ENCODE measurements around the gene FARS2. TPM values are rescaled to one million over a fixed set of nuclear protein-coding genes. Genes with fewer than 3 reads are reported as not detected.

FARS2 gene
- total RNA-seq, 6 donors from 2014 or later = 16.4 to 34.6 (median 19.9) TPM

GRCh38 chr6:5484692-5485091 is 223.4 kb downstream of the FARS2 start:
- TF ChIP-seq, protein P1, sequence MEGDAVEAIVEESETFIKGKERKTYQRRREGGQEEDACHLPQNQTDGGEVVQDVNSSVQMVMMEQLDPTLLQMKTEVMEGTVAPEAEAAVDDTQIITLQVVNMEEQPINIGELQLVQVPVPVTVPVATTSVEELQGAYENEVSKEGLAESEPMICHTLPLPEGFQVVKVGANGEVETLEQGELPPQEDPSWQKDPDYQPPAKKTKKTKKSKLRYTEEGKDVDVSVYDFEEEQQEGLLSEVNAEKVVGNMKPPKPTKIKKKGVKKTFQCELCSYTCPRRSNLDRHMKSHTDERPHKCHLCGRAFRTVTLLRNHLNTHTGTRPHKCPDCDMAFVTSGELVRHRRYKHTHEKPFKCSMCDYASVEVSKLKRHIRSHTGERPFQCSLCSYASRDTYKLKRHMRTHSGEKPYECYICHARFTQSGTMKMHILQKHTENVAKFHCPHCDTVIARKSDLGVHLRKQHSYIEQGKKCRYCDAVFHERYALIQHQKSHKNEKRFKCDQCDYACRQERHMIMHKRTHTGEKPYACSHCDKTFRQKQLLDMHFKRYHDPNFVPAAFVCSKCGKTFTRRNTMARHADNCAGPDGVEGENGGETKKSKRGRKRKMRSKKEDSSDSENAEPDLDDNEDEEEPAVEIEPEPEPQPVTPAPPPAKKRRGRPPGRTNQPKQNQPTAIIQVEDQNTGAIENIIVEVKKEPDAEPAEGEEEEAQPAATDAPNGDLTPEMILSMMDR (IDR thresholded peaks at IDR 0.05) = no peak
- TF ChIP-seq EP300 (IDR thresholded peaks at IDR 0.05) (no peak), POLR2A (IDR thresholded peaks at IDR 0.05) (no peak), POLR2AphosphoS5 (IDR thresholded peaks at IDR 0.05) (no peak)
- 94 to 96% methylated on average over 3 of the region's 3 CpGs for WGBS, 2 donors
- Histone ChIP-seq H3K36me3 (no peaks in the 10 kb centered on the region), H3K9me3 (no peaks in the 10 kb centered on the region), H3K4me3 (no peak overlapping the region), H3K27ac (no peak overlapping the region), H3K4me1 (no peaks in the 10 kb centered on the region), H3K27me3 (no peaks in the 10 kb centered on the region)
- DNase-seq (no peak), ATAC-seq (ENCODE audit: low FRiP score in 2 of 2) (no peak)

- no peaks in the 10 kb centered on the region for H3K9me3 ChIP-seq
- no peaks in the 10 kb centered on the region for H3K4me1 ChIP-seq
- H3K27ac ChIP-seq = no peak overlapping the region
- no peaks in the 10 kb centered on the region for H3K27me3 ChIP-seq
- TF ChIP-seq POLR2A (IDR thresholded peaks at IDR 0.05) (no peak), EP300 (IDR thresholded peaks at IDR 0.05) (no peak), POLR2AphosphoS5 (IDR thresholded peaks at IDR 0.05) (no peak)
- TF ChIP-seq, protein P1 (IDR thresholded peaks at IDR 0.05) = no peak
- 92 to 93% methylated on average over 2 of the region's 2 CpGs for WGBS, 2 donors
- no peaks in the 10 kb centered on the region for H3K36me3 ChIP-seq
- no peak overlapping the region for H3K4me3 ChIP-seq
- no peak for DNase-seq
- ATAC-seq (ENCODE audit: low FRiP score in 2 of 2) = no peak
Observed at GRCh38 chr6:5486214-5486613, 224.9 kb downstream of the FARS2 start.

- Histone ChIP-seq H3K36me3 (no peaks in the 10 kb centered on the region), H3K27me3 (no peaks in the 10 kb centered on the region), H3K27ac (no peak overlapping the region), H3K9me3 (no peaks in the 10 kb centered on the region), H3K4me1 (no peaks in the 10 kb centered on the region), H3K4me3 (no peak overlapping the region)
- ATAC-seq (ENCODE audit: low FRiP score in 2 of 2) = no peak
- no peak for DNase-seq
- TF ChIP-seq, protein P1 (IDR thresholded peaks at IDR 0.05) = no peak
- TF ChIP-seq POLR2AphosphoS5 (IDR thresholded peaks at IDR 0.05) (no peak), POLR2A (IDR thresholded peaks at IDR 0.05) (no peak), EP300 (IDR thresholded peaks at IDR 0.05) (no peak)
- 73 to 77% methylated on average over 1 of the region's 1 CpG for WGBS, 2 donors
Observed at GRCh38 chr6:5490501-5491069, 229.3 kb downstream of the FARS2 start.

DNA sequence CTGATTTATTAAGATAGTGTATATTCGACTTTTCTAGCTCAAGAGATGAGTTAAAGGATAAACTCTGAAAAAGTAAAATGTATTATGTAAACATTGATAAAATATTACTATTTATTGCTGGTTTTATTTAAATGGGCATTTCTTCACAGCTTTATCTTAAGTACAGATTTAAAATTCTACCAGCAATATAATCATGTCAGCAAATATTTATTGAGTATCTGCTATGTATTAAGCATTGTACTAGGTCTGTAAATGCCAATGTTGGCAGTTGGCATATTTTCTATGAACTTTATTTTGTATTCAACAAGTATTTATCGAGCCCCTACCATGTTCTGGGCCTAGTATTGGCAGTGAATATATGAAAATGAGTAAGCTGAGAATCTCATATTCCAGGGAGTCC is 231.0 kb downstream of the FARS2 start:
- ATAC-seq (ENCODE audit: low FRiP score in 2 of 2) = no peak
- Histone ChIP-seq H3K27ac (no peak overlapping the region), H3K36me3 (no peaks in the 10 kb centered on the region), H3K4me1 (no peaks in the 10 kb centered on the region), H3K9me3 (no peaks in the 10 kb centered on the region), H3K4me3 (no peak overlapping the region), H3K27me3 (no peaks in the 10 kb centered on the region)
- 87 to 88% methylated on average over 2 of the region's 2 CpGs for WGBS, 2 donors
- no peak for DNase-seq
- TF ChIP-seq POLR2A (IDR thresholded peaks at IDR 0.05) (no peak), EP300 (IDR thresholded peaks at IDR 0.05) (no peak), POLR2AphosphoS5 (IDR thresholded peaks at IDR 0.05) (no peak)
- TF ChIP-seq, protein P1 (IDR thresholded peaks at IDR 0.05) = no peak

GRCh38 chr6:5493806-5494205 is 232.5 kb downstream of the FARS2 start:
- no peak for ATAC-seq (ENCODE audit: low FRiP score in 2 of 2)

More at GRCh38 chr6:5493806-5494205, 232.5 kb downstream of the FARS2 start:
- H3K9me3 ChIP-seq = no peaks in the 10 kb centered on the region
- no peaks in the 10 kb centered on the region for H3K27me3 ChIP-seq
- H3K36me3 ChIP-seq = no peaks in the 10 kb centered on the region
- TF ChIP-seq EP300 (IDR thresholded peaks at IDR 0.05) = no peak
- TF ChIP-seq POLR2AphosphoS5 (IDR thresholded peaks at IDR 0.05) = no peak
- TF ChIP-seq POLR2A (IDR thresholded peaks at IDR 0.05) = no peak
- TF ChIP-seq, protein P1 (IDR thresholded peaks at IDR 0.05) = no peak
- WGBS, 2 donors = 88 to 96% methylated on average over 2 of the region's 2 CpGs
- no peak overlapping the region for H3K27ac ChIP-seq
- no peak for DNase-seq
- H3K4me1 ChIP-seq = no peaks in the 10 kb centered on the region
- H3K4me3 ChIP-seq = no peak overlapping the region
